Brain microvascular endothelial cell (primary cell): ENCODE measurements around the gene DISC1.
"Not testable (repeated sequence)": the region's sequence is repeated elsewhere in the genome, so short reads cannot be mapped to it uniquely, and the experiment has no call there.

ENCODE experiments used
- DNase-seq: peaks from one replicate; pipeline ENCODE4 v3.0.0-alpha.2; 2020
- H3K27ac ChIP-seq: fragments of 250-450 bp; sonication (Bioruptor Pico); 2 replicates; pipeline ENCODE4 v1.5.1; 2020; ENCODE audit warnings: mild to moderate bottlenecking, moderate library complexity
- H3K27me3 ChIP-seq: fragments of 250-450 bp; sonication (Bioruptor Pico); replicated peaks from 2 replicates; pipeline ENCODE4 v1.5.1; 2020; ENCODE audit warnings: mild to moderate bottlenecking
- H3K36me3 ChIP-seq: fragments of 250-450 bp; sonication (Bioruptor Pico); replicated peaks from 2 replicates; pipeline ENCODE4 v1.5.1; 2020; ENCODE audit warnings: mild to moderate bottlenecking
- H3K4me3 ChIP-seq: 2 replicates; pipeline ENCODE4 v1.5.1; 2011; ENCODE audit warnings: low read depth, mild to moderate bottlenecking, control low read depth, low read length, moderate library complexity
- CTCF ChIP-seq: IDR thresholded peaks from 2 replicates; pipeline ENCODE4 v1.5.1; 2011; ENCODE audit warnings: low read depth, mild to moderate bottlenecking, moderate library complexity, low read length, control low read depth, inconsistent platforms; ENCODE audit errors: missing control alignments
- in situ Hi-C: cut with HindIII; loops from 2 replicates; pipeline ENCODE4 v1.10.0; 2017; ENCODE audit warnings: low sequenced_read_pairs, low pct_ligation_motif_present

DISC1 gene

GRCh38 chr1:231781892-231782291 lies 155.3 kb downstream of the DISC1 start:
- H3K4me3 ChIP-seq, result no peak overlapping the region
- no peaks in the 10 kb centered on the region for H3K27me3 ChIP-seq
- no peak for TF ChIP-seq CTCF
- no peak overlapping the region for H3K27ac ChIP-seq
- no peaks in the 10 kb centered on the region for H3K36me3 ChIP-seq
- in situ Hi-C loops, result no loop called here
- DNase-seq, result no peak

GRCh38 chr1:231785073-231785472 lies 158.5 kb downstream of the DISC1 start:
- H3K4me3 ChIP-seq, H3K36me3 ChIP-seq, in situ Hi-C loops, H3K27ac ChIP-seq, DNase-seq, H3K27me3 ChIP-seq: not testable (repeated sequence)

- TF ChIP-seq CTCF, result no peak
- H3K27me3 ChIP-seq, result no peaks in the 10 kb centered on the region
- H3K36me3 ChIP-seq, result no peaks in the 10 kb centered on the region
- H3K27ac ChIP-seq, result no peak overlapping the region
- DNase-seq, result no peak
- in situ Hi-C loops, result no loop called here
- H3K4me3 ChIP-seq, result no peak overlapping the region
These were observed 159.5 kb downstream of the DISC1 start for GRCh38 chr1:231786126-231786525.

GRCh38 chr1:231792634-231793033 lies 166.0 kb downstream of the DISC1 start:
- in situ Hi-C loops, result no loop called here
- TF ChIP-seq CTCF, result no peak
- DNase-seq, result no peak

GRCh38 chr1:231793893-231794292 lies 167.3 kb downstream of the DISC1 start:
- TF ChIP-seq CTCF, result no peak

More at GRCh38 chr1:231792634-231793033, 166.0 kb downstream of the DISC1 start:
- no peaks in the 10 kb centered on the region for H3K36me3 ChIP-seq
- no peak overlapping the region for H3K27ac ChIP-seq
- H3K4me3 ChIP-seq, result no peak overlapping the region
- no peaks in the 10 kb centered on the region for H3K27me3 ChIP-seq

GRCh38 chr1:231796141-231796540 lies 169.6 kb downstream of the DISC1 start:
- DNase-seq, result no peak
- no peaks in the 10 kb centered on the region for H3K36me3 ChIP-seq
- in situ Hi-C loops, result no loop called here
- TF ChIP-seq CTCF, result no peak
- H3K4me3 ChIP-seq, result no peak overlapping the region
- no peak overlapping the region for H3K27ac ChIP-seq
- no peaks in the 10 kb centered on the region for H3K27me3 ChIP-seq

More at GRCh38 chr1:231793893-231794292, 167.3 kb downstream of the DISC1 start:
- H3K27me3 ChIP-seq, result no peaks in the 10 kb centered on the region
- no peak overlapping the region for H3K27ac ChIP-seq
- in situ Hi-C loops, result no loop called here
- DNase-seq, result no peak
- no peak overlapping the region for H3K4me3 ChIP-seq
- no peaks in the 10 kb centered on the region for H3K36me3 ChIP-seq
